Measurements from ENCODE around the gene AADACL4. TPM values are rescaled to one million over a fixed set of nuclear protein-coding genes. Genes with fewer than 3 reads are reported as not detected.
A peak's percentile ranks its signal among the peaks of the same experiment; 100 is the strongest.

Gene AADACL4
- total RNA-seq (not detected in 2 replicates), polyA plus RNA-seq (not detected in 2 replicates)

- DNase-seq (ENCODE audit: low read depth in 1 of 2, low spot score in 1 of 2), result no peak
- Histone ChIP-seq H3K4me3 (no peak within 1 kb of the TSS), H3K27ac (no peak within 1 kb of the TSS), H3K4me1 (ENCODE audit: low read depth) (no peaks in the 10 kb centered on the region), H3K27me3 (peaks cover 5% of the 10 kb centered on the region), H3K9me3 (ENCODE audit: low read depth) (peaks cover 5% of the 10 kb centered on the region), H3K36me3 (no peaks in the 10 kb centered on the region)
- TF ChIP-seq CTCF (IDR thresholded peaks at IDR 0.05; ENCODE audit: low read depth, low read length), result no peak
These were observed at the start of gene AADACL4 for GRCh38 chr1:12643785-12644184. AADACL4 (plus strand) TSS chr1:12644085; CDS start chr1:12644547, 462 bp downstream.

DNA sequence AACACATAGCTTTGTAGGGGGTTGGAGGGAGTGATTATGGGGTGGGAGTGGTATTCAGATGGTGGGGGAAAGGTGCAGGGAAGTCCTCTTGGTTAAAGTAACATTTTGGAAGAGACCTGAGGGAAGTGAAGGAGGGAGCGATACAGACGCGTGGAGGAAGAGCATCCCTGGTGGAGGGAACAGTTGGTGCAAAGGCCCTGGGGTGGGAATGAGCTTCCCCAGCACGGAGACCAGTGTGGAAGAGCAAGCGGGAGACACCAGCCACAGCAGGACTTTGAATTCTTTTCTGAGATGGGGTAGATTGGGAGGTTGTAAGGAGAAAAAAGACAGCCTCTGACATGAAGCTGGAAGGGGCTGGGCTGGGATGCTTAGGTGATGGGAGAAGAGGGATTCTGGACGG is 49.4 kb upstream of the AADACL4 start:
- no peak overlapping the region for H3K27ac ChIP-seq
- DNase-seq (ENCODE audit: low read depth in 1 of 2, low spot score in 1 of 2), result no peak
- H3K36me3 ChIP-seq, result no peaks in the 10 kb centered on the region
- H3K4me3 ChIP-seq, result no peak overlapping the region
- no peak for TF ChIP-seq CTCF (IDR thresholded peaks at IDR 0.05; ENCODE audit: low read depth, low read length)
- H3K27me3 ChIP-seq, result no peaks in the 10 kb centered on the region
- H3K9me3 ChIP-seq (ENCODE audit: low read depth), result no peaks in the 10 kb centered on the region
- peaks cover 6% of the 10 kb centered on the region for H3K4me1 ChIP-seq (ENCODE audit: low read depth)

GRCh38 chr1:12594966-12595756 is 48.7 kb upstream of the AADACL4 start:
- H3K27me3 ChIP-seq, result no peaks in the 10 kb centered on the region
- DNase-seq (ENCODE audit: low read depth in 1 of 2, low spot score in 1 of 2), result peak; percentile 71 to 91
- peak overlapping the region; percentile 19 for H3K27ac ChIP-seq
- H3K4me1 ChIP-seq (ENCODE audit: low read depth), result peaks cover 6% of the 10 kb centered on the region
- no peaks in the 10 kb centered on the region for H3K36me3 ChIP-seq
- no peak for TF ChIP-seq CTCF (IDR thresholded peaks at IDR 0.05; ENCODE audit: low read depth, low read length)
- no peaks in the 10 kb centered on the region for H3K9me3 ChIP-seq (ENCODE audit: low read depth)
- peak overlapping the region; percentile 29 for H3K4me3 ChIP-seq

DNA sequence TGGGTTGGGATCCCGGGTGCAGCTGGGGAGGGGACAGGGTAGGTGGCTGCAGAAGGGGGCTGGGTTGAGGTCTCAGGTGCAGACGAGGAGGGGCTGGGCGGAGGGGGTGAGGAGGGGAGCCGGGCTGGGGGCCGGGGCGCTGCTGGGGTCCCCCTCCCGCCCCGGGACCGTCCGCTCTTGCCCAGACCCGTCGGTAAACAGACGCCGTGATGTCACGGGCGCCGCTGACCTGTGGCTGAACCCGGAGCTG is 48.2 kb upstream of the AADACL4 start:
- peaks cover 6% of the 10 kb centered on the region for H3K4me1 ChIP-seq (ENCODE audit: low read depth)
- H3K36me3 ChIP-seq, result no peaks in the 10 kb centered on the region
- H3K27ac ChIP-seq, result peak overlapping the region; percentile 19
- no peaks in the 10 kb centered on the region for H3K27me3 ChIP-seq
- H3K9me3 ChIP-seq (ENCODE audit: low read depth), result no peaks in the 10 kb centered on the region
- TF ChIP-seq CTCF (IDR thresholded peaks at IDR 0.05; ENCODE audit: low read depth, low read length), result no peak
- DNase-seq (ENCODE audit: low read depth in 1 of 2, low spot score in 1 of 2), result no peak
- H3K4me3 ChIP-seq, result peak overlapping the region; percentile 29

DNA sequence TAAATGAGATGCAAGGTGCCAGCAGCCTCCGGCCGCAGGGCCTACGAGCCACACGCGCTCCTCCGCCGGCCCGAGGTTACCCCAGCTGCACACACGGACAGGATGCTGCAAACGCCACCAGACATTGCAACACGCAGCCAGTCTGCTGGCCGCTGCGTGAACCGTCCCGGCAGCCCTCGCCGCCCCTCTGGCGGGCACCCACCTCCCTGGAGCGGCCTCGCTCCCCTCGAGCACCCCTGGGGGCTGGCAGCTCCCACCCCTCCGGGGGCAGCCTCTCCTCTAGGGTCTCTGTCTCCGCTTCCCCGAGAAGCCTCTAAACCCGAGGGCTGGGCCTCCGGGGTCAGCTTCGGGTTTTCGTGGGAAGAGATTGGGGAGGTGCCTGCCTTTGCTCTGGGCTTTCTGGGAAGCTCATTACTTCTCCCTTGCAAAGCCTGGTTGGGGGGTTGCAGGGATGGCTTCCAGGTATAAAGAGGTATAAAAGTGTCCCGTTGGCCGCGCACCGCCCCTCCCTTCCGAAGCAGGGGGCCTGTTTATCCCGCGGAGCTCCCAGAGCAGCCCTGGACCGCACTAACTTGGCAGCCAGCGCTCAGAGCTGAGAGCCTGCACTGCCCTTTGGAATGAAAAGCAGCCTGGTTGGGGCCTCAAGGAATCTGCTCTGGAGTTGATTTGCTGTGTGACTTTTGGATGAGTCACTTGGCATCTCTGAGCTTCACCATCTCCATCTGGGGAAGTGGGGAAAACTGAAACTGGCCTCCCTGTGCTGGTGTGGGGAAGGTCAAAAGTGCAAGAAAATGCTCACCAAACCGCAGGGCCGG is 47.7 kb upstream of the AADACL4 start:
- H3K27me3 ChIP-seq, result no peaks in the 10 kb centered on the region
- TF ChIP-seq CTCF (IDR thresholded peaks at IDR 0.05; ENCODE audit: low read depth, low read length), result peak; percentile 4
- peak; percentile 79 to 99 for DNase-seq (ENCODE audit: low read depth in 1 of 2, low spot score in 1 of 2)
- no peak overlapping the region for H3K27ac ChIP-seq
- H3K4me1 ChIP-seq (ENCODE audit: low read depth), result peaks cover 6% of the 10 kb centered on the region
- no peaks in the 10 kb centered on the region for H3K9me3 ChIP-seq (ENCODE audit: low read depth)
- H3K4me3 ChIP-seq, result peak overlapping the region; percentile 29
- no peaks in the 10 kb centered on the region for H3K36me3 ChIP-seq

Data from cardiac muscle cell (in vitro differentiated cells and primary cell).